ENCODE results near the gene CCL20. TPM values are rescaled to one million over a fixed set of nuclear protein-coding genes. Genes with fewer than 3 reads are reported as not detected.

Gene CCL20
- polyA plus RNA-seq, 6 donors from 2014 or later: 0.94 TPM; not detected in 5

DNA sequence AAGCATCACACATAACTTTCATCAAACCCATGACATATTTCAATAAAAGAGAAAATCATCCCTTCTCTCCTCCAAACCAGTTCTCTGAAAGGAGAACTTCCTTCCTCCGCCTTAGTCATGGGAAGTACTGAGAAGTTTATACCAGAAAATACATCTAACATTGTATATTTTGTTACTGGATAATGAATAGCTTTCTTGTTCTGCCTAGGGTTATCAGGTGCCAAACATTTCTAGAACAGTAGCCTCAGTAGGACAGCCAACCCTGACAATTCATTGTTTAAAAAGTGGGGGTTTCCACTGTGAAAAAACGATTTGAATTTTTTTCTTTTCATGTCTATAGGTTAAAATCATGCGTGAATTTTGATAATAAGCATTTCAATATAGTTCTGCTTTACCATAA, 41.8 kb downstream of the CCL20 start:
- Mint-ChIP-seq H3K36me3 (no peaks in the 10 kb centered on the region), H3K4me1 (no peaks in the 10 kb centered on the region), H3K27ac (no peak overlapping the region), H3K9me3 (peaks cover 0 to 2% (median 0%) of the 10 kb centered on the region in 7 donors), H3K27me3 (peaks cover 6 to 20% (median 14%) of the 10 kb centered on the region in 3 donors), H3K4me3 (no peak overlapping the region)
- no peak for ATAC-seq (ENCODE audit: low read depth in 2 of 2)
- no peak for DNase-seq

DNA sequence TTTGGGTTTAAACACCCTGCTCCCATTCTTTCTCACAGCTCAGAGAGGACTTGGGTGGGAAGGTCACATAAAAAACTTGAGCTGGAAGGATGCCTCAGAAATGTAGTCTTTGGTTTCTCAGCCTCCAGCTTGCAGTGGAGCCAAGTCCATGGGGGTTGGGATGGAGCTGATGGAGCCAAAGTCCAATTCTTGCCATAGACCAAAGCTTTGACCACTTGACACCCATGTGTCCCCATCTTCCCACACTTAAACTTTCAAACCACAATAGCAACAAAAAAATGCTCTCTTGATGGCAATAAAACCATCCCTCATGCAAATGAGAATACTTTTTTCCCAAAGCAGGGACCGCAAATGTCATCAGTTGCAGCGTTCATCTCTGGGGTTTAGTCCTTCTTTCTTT, 43.1 kb downstream of the CCL20 start:
- Mint-ChIP-seq H3K27me3 (peaks cover 6 to 20% (median 14%) of the 10 kb centered on the region in 3 donors), H3K4me1 (no peaks in the 10 kb centered on the region), H3K4me3 (no peak overlapping the region), H3K9me3 (no peaks in the 10 kb centered on the region), H3K27ac (no peak overlapping the region), H3K36me3 (no peaks in the 10 kb centered on the region)
- DNase-seq (no peak), ATAC-seq (ENCODE audit: low read depth in 2 of 2) (no peak)

GRCh38 chr2:227860221-227860641, 46.6 kb downstream of the CCL20 start:
- no peak overlapping the region for H3K27ac Mint-ChIP-seq
- peaks cover 1 to 14% (median 8%) of the 10 kb centered on the region in 3 donors for H3K27me3 Mint-ChIP-seq
- H3K36me3 Mint-ChIP-seq: no peaks in the 10 kb centered on the region
- no peak overlapping the region for H3K4me3 Mint-ChIP-seq
- ATAC-seq (ENCODE audit: low read depth in 2 of 2) (no peak), DNase-seq (no peak)
- no peaks in the 10 kb centered on the region for H3K9me3 Mint-ChIP-seq
- no peaks in the 10 kb centered on the region for H3K4me1 Mint-ChIP-seq

- Mint-ChIP-seq H3K4me3 (no peak overlapping the region), H3K9me3 (no peaks in the 10 kb centered on the region), H3K27ac (no peak overlapping the region), H3K36me3 (no peaks in the 10 kb centered on the region), H3K27me3 (peaks cover 0 to 13% (median 10%) of the 10 kb centered on the region in 3 donors), H3K4me1 (no peaks in the 10 kb centered on the region)
- ATAC-seq (ENCODE audit: low read depth in 2 of 2) (no peak), DNase-seq (no peak)
Observed at GRCh38 chr2:227861011-227861410, 47.4 kb downstream of the CCL20 start.

DNA sequence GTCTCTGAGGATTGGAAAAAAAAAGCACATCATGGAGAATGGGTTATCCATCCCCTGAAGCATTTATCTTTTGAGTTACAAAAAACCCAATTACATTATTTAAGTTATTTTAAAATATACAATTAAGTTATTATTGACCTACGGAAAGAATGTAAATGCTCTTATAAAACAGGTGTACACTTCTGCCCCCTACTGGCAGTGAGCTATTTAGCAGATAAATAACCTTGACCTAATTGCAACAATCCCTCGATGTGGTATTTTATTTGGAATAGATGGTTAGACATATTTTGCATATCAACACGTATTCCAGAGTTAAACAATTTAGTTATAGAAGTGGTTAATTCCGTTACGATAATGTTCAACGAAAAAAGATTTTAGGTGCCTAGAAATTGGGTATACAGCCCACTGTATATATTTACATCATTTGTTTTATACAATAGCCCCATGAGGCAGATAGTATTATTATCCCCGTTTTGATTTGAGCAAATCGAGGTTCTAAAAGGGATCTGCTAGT, 48.6 kb downstream of the CCL20 start:
- no peak for ATAC-seq (ENCODE audit: low read depth in 2 of 2)
- DNase-seq: no peak
- no peak overlapping the region for H3K27ac Mint-ChIP-seq
- no peaks in the 10 kb centered on the region for H3K9me3 Mint-ChIP-seq
- no peaks in the 10 kb centered on the region for H3K4me1 Mint-ChIP-seq
- H3K4me3 Mint-ChIP-seq: no peak overlapping the region
- no peaks in the 10 kb centered on the region for H3K36me3 Mint-ChIP-seq
- peaks cover 6 to 23% (median 13%) of the 10 kb centered on the region in 3 donors for H3K27me3 Mint-ChIP-seq

DNA sequence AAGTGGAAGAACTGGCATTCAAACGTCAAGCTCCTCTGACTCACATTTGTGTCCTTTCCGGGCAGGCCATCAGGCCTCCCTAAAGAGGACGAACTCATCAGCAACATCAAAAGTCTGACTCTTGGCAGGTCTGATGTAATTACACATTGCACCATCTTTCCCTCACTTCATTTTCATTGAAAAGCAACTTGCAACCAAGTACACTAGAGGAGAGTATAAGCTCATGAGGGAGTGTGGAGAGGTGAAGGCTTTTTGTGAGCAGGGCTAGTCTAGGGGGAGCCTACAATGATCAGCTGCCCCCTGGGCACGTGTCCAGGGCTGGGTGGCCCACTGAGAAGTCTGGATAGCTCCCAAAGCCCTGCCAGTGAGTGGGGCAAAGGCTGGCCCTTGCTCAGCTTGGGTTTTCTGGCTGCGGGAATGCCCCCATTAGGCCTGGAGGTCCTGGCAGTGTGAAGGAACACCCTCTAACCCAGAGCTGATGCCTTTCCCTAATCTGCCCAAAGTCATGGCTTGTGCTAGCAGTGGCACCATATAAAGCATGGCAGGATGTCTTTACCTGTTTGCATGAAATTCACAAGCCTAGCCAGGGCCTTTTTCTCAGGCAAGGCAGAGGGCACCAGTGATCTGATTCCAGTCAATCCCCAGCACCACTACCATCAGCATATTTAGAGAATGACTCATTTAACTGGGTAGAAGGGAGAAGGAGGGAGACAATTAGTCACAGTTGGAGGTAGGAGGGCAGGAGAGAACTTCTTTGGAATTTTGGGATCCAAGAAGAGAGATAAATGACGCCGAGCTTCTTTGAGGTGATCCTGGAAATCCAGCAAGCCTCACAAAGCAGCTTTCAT, 49.3 kb downstream of the CCL20 start:
- no peaks in the 10 kb centered on the region for H3K36me3 Mint-ChIP-seq
- H3K4me3 Mint-ChIP-seq: no peak overlapping the region
- no peaks in the 10 kb centered on the region for H3K4me1 Mint-ChIP-seq
- H3K27me3 Mint-ChIP-seq: peaks cover 6 to 23% (median 13%) of the 10 kb centered on the region in 3 donors
- DNase-seq: no peak
- H3K27ac Mint-ChIP-seq: no peak overlapping the region
- no peak for ATAC-seq (ENCODE audit: low read depth in 2 of 2)
- no peaks in the 10 kb centered on the region for H3K9me3 Mint-ChIP-seq

DNA sequence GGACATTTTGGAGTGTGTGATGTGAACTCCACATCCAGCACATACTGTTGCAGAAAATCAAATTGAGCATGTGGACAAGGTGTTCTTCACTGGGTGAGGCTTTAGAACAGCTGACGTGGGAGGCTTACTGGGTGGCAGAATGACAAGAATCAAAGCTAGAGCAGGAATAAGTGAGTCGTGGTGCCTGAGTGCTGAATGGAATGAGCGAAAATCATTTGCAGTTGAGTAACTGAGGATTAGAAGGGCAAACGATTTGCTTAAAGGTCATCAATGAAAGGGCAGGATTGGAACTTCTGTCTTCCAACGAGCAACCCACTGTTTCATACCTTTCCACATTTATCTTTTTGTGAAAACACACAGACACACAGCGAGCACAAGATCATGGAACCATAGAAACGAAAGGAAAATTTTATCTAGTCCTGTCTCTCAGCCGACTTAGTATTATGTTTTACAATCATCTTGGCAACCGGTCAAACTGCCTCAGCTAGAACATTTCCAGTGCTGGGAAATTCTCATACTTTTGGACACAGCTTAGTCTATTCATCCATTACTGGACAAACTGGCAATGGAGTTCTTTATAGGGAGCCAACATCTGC, 50.6 kb downstream of the CCL20 start:
- Mint-ChIP-seq H3K27ac (no peak overlapping the region), H3K36me3 (no peaks in the 10 kb centered on the region), H3K27me3 (peaks cover 13 to 26% (median 21%) of the 10 kb centered on the region in 3 donors), H3K9me3 (no peaks in the 10 kb centered on the region), H3K4me1 (no peaks in the 10 kb centered on the region), H3K4me3 (no peak overlapping the region)
- DNase-seq (no peak), ATAC-seq (ENCODE audit: low read depth in 2 of 2) (no peak)

DNA sequence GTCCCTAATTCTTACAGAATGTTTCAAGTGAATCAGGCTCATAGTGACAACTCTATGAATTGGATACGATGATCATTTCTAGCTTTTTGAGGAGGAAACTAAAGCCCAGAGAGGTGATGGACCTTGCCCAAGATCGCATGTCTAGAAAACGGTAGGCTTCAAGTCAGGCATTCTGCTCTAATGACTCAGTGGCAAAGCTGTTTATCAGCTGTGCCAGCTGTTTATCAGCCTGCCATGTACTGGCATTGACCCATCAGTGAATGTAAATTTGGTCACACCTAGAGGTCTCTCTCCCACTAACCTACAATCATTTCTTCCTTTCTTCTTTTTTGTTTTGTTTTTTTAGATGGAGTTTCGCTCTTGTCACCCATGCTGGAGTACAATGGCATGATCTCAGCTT, 51.6 kb downstream of the CCL20 start:
- Mint-ChIP-seq H3K4me3 (no peak overlapping the region), H3K4me1 (no peaks in the 10 kb centered on the region), H3K27ac (no peak overlapping the region), H3K36me3 (no peaks in the 10 kb centered on the region), H3K27me3 (peaks cover 21 to 34% (median 28%) of the 10 kb centered on the region in 3 donors), H3K9me3 (no peaks in the 10 kb centered on the region)
- ATAC-seq (ENCODE audit: low read depth in 2 of 2) (no peak), DNase-seq (no peak)

Other genes with a start within 250 kb of the CCL20 start
- gene SCYGR2, start 214.9 kb upstream of the CCL20 start, polyA plus RNA-seq (ENCODE audit: low read depth in 6 of 6): not detected
- gene SCYGR3, start 199.0 kb upstream of the CCL20 start, polyA plus RNA-seq (ENCODE audit: low read depth in 6 of 6): not detected
- not detected for gene SCYGR4, start 196.3 kb upstream of the CCL20 start, polyA plus RNA-seq (ENCODE audit: low read depth in 6 of 6)
- gene SCYGR5, start 147.0 kb upstream of the CCL20 start, polyA plus RNA-seq (ENCODE audit: low read depth in 6 of 6): not detected
- not detected for gene SLC19A3, start 95.8 kb upstream of the CCL20 start, polyA plus RNA-seq (ENCODE audit: low read depth in 6 of 6)
- gene SCYGR6, start 89.1 kb upstream of the CCL20 start, polyA plus RNA-seq (ENCODE audit: low read depth in 6 of 6): not detected
- gene SCYGR7, start 85.5 kb upstream of the CCL20 start, polyA plus RNA-seq (ENCODE audit: low read depth in 6 of 6): not detected
- gene SCYGR8, start 67.9 kb upstream of the CCL20 start, polyA plus RNA-seq (ENCODE audit: low read depth in 6 of 6): not detected
- gene DAW1, start 57.8 kb downstream of the CCL20 start, polyA plus RNA-seq (ENCODE audit: low read depth in 6 of 6): not detected